Measurements from ENCODE around the gene KANK4. TPM values are rescaled to one million over a fixed set of nuclear protein-coding genes. Genes with fewer than 3 reads are reported as not detected.

KANK4 gene
- total and polyA plus RNA-seq, 2 of the 8 experiments (the other 6 are each of a cell fraction or from before 2014, with no cell fraction given), result 0.22 to 0.26 TPM

GRCh38 chr1:62198069-62198780 lies 121.0 kb downstream of the KANK4 start (continued):
- TF ChIP-seq ATF2 (IDR thresholded peaks at IDR 0.05; ENCODE audit: low read length) (no peak), TAF7 (optimal IDR thresholded peaks at IDR 0.05; ENCODE audit: borderline replicate concordance, low read depth, low read length) (peak; percentile 84), POLR2AphosphoS5 (IDR thresholded peaks at IDR 0.05; ENCODE audit: low read depth, low read length) (peak; percentile 76), MAX (IDR thresholded peaks at IDR 0.05) (no peak), KDM4A (IDR thresholded peaks at IDR 0.05; ENCODE audit: low read depth, low read length, severe bottlenecking) (no peak), RXRA (IDR thresholded peaks at IDR 0.05; ENCODE audit: insufficient read depth, low read depth, low read length) (no peak)

All from H1 (cell line).